ENCODE results near the gene ZNF358.

ZNF358 gene

DNA sequence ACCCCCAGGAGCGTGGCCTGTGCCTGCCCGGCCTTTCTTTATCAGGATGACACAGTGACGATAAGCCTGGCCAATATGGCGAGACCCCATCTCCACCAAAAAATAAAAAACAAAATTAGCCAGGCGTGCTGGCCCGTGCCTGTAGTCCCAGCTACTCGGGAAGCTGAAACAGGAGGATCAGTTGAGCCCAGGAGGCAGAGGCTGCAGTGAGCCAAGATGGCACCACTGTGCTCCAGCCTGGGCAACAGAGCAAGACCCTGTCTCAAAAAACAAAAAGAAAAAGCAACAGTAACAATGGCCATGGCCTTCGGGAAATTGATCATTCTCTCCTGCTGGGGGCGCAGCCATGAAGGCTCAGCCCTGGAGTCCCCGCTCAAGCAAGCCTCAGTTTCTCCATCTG, 38.1 kb upstream of the ZNF358 start:
- TF ChIP-seq EZH2 (optimal IDR thresholded peaks at IDR 0.05; ENCODE audit: low read depth, low read length) = no peak
- TF ChIP-seq EZH2phosphoT487 (IDR thresholded peaks at IDR 0.05; ENCODE audit: low read length) = no peak
- TF ChIP-seq, protein P1, sequence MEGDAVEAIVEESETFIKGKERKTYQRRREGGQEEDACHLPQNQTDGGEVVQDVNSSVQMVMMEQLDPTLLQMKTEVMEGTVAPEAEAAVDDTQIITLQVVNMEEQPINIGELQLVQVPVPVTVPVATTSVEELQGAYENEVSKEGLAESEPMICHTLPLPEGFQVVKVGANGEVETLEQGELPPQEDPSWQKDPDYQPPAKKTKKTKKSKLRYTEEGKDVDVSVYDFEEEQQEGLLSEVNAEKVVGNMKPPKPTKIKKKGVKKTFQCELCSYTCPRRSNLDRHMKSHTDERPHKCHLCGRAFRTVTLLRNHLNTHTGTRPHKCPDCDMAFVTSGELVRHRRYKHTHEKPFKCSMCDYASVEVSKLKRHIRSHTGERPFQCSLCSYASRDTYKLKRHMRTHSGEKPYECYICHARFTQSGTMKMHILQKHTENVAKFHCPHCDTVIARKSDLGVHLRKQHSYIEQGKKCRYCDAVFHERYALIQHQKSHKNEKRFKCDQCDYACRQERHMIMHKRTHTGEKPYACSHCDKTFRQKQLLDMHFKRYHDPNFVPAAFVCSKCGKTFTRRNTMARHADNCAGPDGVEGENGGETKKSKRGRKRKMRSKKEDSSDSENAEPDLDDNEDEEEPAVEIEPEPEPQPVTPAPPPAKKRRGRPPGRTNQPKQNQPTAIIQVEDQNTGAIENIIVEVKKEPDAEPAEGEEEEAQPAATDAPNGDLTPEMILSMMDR (IDR thresholded peaks at IDR 0.05; ENCODE audit: low read length) = no peak
- Histone ChIP-seq H3K4me2 (ENCODE audit: low read depth, low read length) (no peak overlapping the region), H3K27ac (ENCODE audit: low read length) (no peak overlapping the region), H3K9me2 (replicated peaks; ENCODE audit: insufficient read depth, low read length) (no peaks in the 10 kb centered on the region), H3K9ac (ENCODE audit: low read length) (no peak overlapping the region), H4K20me1 (ENCODE audit: insufficient read depth, low read length) (no peaks in the 10 kb centered on the region), H3K36me3 (replicated peaks; ENCODE audit: insufficient read depth, low read length) (no peaks in the 10 kb centered on the region), H3K9me3 (replicated peaks; ENCODE audit: insufficient read depth, low read length) (no peaks in the 10 kb centered on the region), H3K27me3 (replicated peaks; ENCODE audit: insufficient read depth, low read length) (peaks cover 35% of the 10 kb centered on the region), H2AFZ (ENCODE audit: low read length) (no peak overlapping the region), H3K4me3 (ENCODE audit: low read length) (no peak overlapping the region), H3K79me2 (ENCODE audit: low read length) (no peaks in the 10 kb centered on the region), H3K4me1 (ENCODE audit: low read length) (no peaks in the 10 kb centered on the region), H3F3A (ENCODE audit: insufficient read depth, low read length) (no peaks in the 10 kb centered on the region)
- DNase-seq = no peak

DNA sequence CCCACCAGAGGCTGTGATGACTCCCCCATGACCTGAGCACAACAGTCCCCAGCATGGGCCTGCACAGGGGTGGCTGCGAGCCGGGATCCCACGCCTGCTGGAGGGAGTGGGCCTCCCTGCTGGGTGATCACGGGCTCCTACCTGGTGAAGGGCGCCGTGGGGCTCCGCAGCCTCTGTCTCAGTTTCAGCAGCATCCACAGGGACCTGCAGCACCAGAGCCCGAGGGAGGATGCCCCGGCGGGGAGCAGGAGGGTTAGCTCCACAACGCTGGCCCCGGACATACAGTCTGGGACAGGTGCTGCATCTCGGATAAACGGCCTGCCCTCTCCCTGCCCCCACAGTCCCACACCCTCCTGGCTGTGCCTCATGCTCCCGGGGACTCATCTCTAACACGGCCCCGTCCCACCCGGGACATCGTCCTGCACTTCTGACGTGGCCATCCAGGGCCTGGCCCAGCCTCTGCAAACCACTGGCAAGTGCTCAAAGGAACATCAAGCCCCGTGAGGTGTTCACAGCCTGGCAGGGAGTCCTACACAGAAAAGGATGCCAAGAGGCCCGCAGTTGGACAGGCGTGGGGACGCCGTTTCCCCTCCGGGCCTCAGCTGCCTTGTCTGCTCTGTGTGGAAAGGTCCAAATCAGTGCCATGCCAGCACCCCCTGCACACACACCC, 37.6 kb upstream of the ZNF358 start:
- Histone ChIP-seq H3K27ac (ENCODE audit: low read length) (no peak overlapping the region), H3K4me3 (ENCODE audit: low read length) (no peak overlapping the region), H3F3A (ENCODE audit: insufficient read depth, low read length) (no peaks in the 10 kb centered on the region), H3K9me2 (replicated peaks; ENCODE audit: insufficient read depth, low read length) (no peaks in the 10 kb centered on the region), H3K36me3 (replicated peaks; ENCODE audit: insufficient read depth, low read length) (no peaks in the 10 kb centered on the region), H3K4me2 (ENCODE audit: low read depth, low read length) (no peak overlapping the region), H2AFZ (ENCODE audit: low read length) (no peak overlapping the region), H3K4me1 (ENCODE audit: low read length) (no peaks in the 10 kb centered on the region), H3K9me3 (replicated peaks; ENCODE audit: insufficient read depth, low read length) (no peaks in the 10 kb centered on the region), H3K27me3 (replicated peaks; ENCODE audit: insufficient read depth, low read length) (peaks cover 39% of the 10 kb centered on the region), H3K79me2 (ENCODE audit: low read length) (no peaks in the 10 kb centered on the region), H3K9ac (ENCODE audit: low read length) (no peak overlapping the region), H4K20me1 (ENCODE audit: insufficient read depth, low read length) (no peaks in the 10 kb centered on the region)
- DNase-seq = no peak
- TF ChIP-seq EZH2phosphoT487 (IDR thresholded peaks at IDR 0.05; ENCODE audit: low read length) (no peak), EZH2 (optimal IDR thresholded peaks at IDR 0.05; ENCODE audit: low read depth, low read length) (no peak)
- TF ChIP-seq, protein P1 (IDR thresholded peaks at IDR 0.05; ENCODE audit: low read length) = no peak

DNA sequence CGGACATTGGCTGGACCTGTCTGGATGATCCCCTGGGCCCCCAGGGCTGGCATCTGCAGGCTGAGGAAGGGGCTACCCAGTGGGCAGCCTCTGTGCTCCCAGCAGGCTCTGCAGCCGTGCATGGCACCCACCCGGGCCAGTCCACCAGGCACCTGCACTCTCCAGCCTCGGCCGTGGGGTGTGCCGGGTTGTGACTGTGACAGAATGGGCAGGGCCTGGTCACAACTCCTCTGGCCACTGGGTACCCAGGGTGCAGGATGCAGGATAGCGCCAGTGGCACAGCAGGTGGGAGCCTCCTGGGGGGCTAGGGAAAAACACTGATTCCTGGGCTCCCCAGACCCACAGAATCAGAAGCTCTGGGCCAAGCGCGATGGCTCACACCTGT, 37.1 kb upstream of the ZNF358 start:
- no peaks in the 10 kb centered on the region for H3F3A ChIP-seq (ENCODE audit: insufficient read depth, low read length)

More for the DNA sequence above, 37.1 kb upstream of the ZNF358 start:
- Histone ChIP-seq H3K4me3 (ENCODE audit: low read length) (no peak overlapping the region), H2AFZ (ENCODE audit: low read length) (no peak overlapping the region), H3K9ac (ENCODE audit: low read length) (no peak overlapping the region), H3K27me3 (replicated peaks; ENCODE audit: insufficient read depth, low read length) (peaks cover 44% of the 10 kb centered on the region), H3K9me2 (replicated peaks; ENCODE audit: insufficient read depth, low read length) (no peaks in the 10 kb centered on the region), H3K4me1 (ENCODE audit: low read length) (no peaks in the 10 kb centered on the region), H3K4me2 (ENCODE audit: low read depth, low read length) (no peak overlapping the region), H4K20me1 (ENCODE audit: insufficient read depth, low read length) (no peaks in the 10 kb centered on the region), H3K9me3 (replicated peaks; ENCODE audit: insufficient read depth, low read length) (no peaks in the 10 kb centered on the region), H3K79me2 (ENCODE audit: low read length) (no peaks in the 10 kb centered on the region), H3K36me3 (replicated peaks; ENCODE audit: insufficient read depth, low read length) (no peaks in the 10 kb centered on the region), H3K27ac (ENCODE audit: low read length) (no peak overlapping the region)
- TF ChIP-seq EZH2 (optimal IDR thresholded peaks at IDR 0.05; ENCODE audit: low read depth, low read length) = no peak
- TF ChIP-seq, protein P1 (IDR thresholded peaks at IDR 0.05; ENCODE audit: low read length) = no peak
- TF ChIP-seq EZH2phosphoT487 (IDR thresholded peaks at IDR 0.05; ENCODE audit: low read length) = no peak
- no peak for DNase-seq
